Measurements from ENCODE around the gene BDKRB2.

DNA sequence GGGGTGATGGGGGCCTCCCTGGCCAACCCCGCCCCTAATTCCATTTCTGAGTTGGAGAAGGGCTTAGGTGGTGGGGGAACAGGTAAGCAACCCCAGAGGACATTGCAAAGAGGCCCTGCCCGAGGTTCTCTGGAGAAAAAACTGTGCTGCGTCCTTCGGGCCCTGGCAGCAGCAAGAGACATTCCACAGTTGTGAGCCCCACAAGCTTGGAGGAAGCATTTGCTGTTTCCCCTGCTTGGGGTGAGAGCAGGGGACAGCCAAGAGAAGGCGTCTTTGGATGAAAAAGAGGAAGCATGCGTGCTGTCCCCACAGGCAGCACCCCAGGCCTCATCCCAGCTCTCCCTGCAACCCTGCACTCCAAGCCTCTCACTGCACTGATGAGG, 1.3 kb downstream of the BDKRB2 start:
- TF ChIP-seq EZH2 (IDR thresholded peaks at IDR 0.05; ENCODE audit: insufficient read depth, poor library complexity, severe bottlenecking) (no peak), EZH2phosphoT487 (IDR thresholded peaks at IDR 0.05; ENCODE audit: insufficient read depth, low read depth) (no peak)

Data from GM23248 (cell line).